NB4 (cell line): ENCODE results near the gene HNRNPR.

Experiments
- MYC ChIP-seq: IDR thresholded peaks from 2 replicates; pipeline ENCODE4 v1.6.1; 2011; ENCODE audit warnings: low read depth, low read length
- POLR2A ChIP-seq: IDR thresholded peaks from 2 replicates; pipeline ENCODE4 v1.6.1; 2011; ENCODE audit warnings: mild to moderate bottlenecking; ENCODE audit not compliant: insufficient read length; ENCODE audit errors: extremely low read depth
- TF ChIP-seq, protein P1 (sequence below): IDR thresholded peaks from one replicate; pipeline ENCODE4 v1.5.1; 2012; ENCODE audit warnings: low read depth, low read length
- TF ChIP-seq, protein P2 (sequence below): IDR thresholded peaks from 2 replicates; pipeline ENCODE4 v1.6.1; 2011; ENCODE audit warnings: low read depth, low read length

DNA sequence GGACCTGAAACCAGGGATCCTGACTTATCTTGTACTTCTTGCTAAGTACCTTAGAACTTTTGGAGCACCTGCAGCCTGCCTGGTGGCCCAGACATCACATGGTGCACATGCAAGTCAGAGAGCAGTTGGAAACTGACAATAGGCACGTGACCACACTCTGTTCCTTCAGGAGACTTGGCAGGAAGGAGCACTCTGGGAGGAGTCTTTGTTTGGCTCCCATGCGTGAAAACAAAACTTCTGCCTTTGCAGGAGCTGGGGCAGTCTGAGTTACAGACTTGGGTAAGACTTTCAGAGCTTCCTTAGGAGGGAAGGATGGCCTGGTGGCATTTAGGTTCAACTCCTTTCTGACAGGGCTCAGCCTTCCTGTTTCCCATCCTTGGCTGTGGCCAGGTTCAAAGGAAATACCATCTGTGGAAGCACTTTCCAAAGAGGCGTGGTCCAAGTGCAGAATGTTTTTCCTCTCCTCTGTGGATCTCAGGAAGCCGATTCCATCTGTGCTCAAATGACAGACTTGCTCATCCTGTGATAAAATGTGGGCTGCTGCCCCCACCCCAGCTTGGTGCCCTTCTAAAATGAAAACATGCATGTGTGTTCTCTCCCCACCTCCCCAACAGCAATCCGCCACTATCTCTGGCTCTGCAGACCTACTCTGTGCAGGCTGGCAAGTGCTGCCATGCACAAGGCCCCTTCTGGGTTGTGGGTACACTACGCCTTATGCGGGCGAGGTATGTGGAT, 39.7 kb upstream of the HNRNPR start:
- TF ChIP-seq POLR2A (no peak), MYC (no peak)
- TF ChIP-seq, protein P1, sequence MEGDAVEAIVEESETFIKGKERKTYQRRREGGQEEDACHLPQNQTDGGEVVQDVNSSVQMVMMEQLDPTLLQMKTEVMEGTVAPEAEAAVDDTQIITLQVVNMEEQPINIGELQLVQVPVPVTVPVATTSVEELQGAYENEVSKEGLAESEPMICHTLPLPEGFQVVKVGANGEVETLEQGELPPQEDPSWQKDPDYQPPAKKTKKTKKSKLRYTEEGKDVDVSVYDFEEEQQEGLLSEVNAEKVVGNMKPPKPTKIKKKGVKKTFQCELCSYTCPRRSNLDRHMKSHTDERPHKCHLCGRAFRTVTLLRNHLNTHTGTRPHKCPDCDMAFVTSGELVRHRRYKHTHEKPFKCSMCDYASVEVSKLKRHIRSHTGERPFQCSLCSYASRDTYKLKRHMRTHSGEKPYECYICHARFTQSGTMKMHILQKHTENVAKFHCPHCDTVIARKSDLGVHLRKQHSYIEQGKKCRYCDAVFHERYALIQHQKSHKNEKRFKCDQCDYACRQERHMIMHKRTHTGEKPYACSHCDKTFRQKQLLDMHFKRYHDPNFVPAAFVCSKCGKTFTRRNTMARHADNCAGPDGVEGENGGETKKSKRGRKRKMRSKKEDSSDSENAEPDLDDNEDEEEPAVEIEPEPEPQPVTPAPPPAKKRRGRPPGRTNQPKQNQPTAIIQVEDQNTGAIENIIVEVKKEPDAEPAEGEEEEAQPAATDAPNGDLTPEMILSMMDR = no peak
- TF ChIP-seq, protein P2, sequence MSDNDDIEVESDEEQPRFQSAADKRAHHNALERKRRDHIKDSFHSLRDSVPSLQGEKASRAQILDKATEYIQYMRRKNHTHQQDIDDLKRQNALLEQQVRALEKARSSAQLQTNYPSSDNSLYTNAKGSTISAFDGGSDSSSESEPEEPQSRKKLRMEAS = no peak
